Lower leg skin (tissue), 3 donors: ENCODE results near the gene GBF1.

ENCODE experiments used
- CTCF ChIP-seq, 3 donors: fragments of 450-650 bp; IDR thresholded peaks; one replicate each; pipeline ENCODE4 v1.5.1; 2016; ENCODE audit warnings: antibody characterized with exemption in 3 of 3, mild to moderate bottlenecking in 3 of 3, moderate library complexity in 2 of 3
- POLR2A ChIP-seq, 2 donors: fragments of 450-650 bp; IDR thresholded peaks; one replicate each; pipeline ENCODE4 v1.6.1; 2016 to 2017; ENCODE audit warnings: antibody characterized with exemption in 2 of 2, mild to moderate bottlenecking in 1 of 2, moderate library complexity in 1 of 2

GRCh38 chr10:102229810-102230263 is 15.5 kb upstream of the GBF1 start:
- TF ChIP-seq CTCF (IDR thresholded peaks at IDR 0.05) (peak in 1 of 3 donors; percentile 93), POLR2A (IDR thresholded peaks at IDR 0.05) (no peak)
